Neural cell (in vitro differentiated cells): ENCODE measurements around the gene AMFR. TPM values are rescaled to one million over a fixed set of nuclear protein-coding genes. Genes with fewer than 3 reads are reported as not detected.

Experiments used
- H2AFZ ChIP-seq: fragments of 200-600, 300-800 bp; sonication (generic), shearing (Covaris generic); 2 replicates; pipeline ENCODE4 v1.6.0; 2014; ENCODE audit warnings: low read depth, mild to moderate bottlenecking, antibody characterized with exemption, low read length, moderate library complexity
- H3F3A ChIP-seq: fragments of 200-600 bp; shearing (Covaris generic); 2 replicates; pipeline ENCODE4 v1.6.1; 2016; ENCODE audit warnings: mild to moderate bottlenecking, moderate library complexity, mixed read lengths, antibody characterized with exemption, low read length; ENCODE audit not compliant: insufficient read depth, poor library complexity, severe bottlenecking
- H3K27ac ChIP-seq: fragments of 200-600, 300-800 bp; sonication (generic), shearing (Covaris generic); 2 replicates; pipeline ENCODE4 v1.5.1; 2014; ENCODE audit warnings: mild to moderate bottlenecking, low read length, moderate library complexity
- H3K27me3 ChIP-seq: fragments of 300-800, 200-600 bp; sonication (generic), shearing (Covaris generic); 2 replicates; pipeline ENCODE4 v1.6.0; 2014; ENCODE audit warnings: mild to moderate bottlenecking, low read depth, low read length, moderate library complexity; ENCODE audit not compliant: insufficient read depth
- H3K36me3 ChIP-seq: fragments of 300-800, 200-600 bp; sonication (generic), shearing (Covaris generic); 2 replicates; pipeline ENCODE4 v1.5.1; 2014; ENCODE audit warnings: mild to moderate bottlenecking, antibody characterized with exemption, low read length, moderate library complexity; ENCODE audit not compliant: insufficient read depth
- H3K4me2 ChIP-seq: fragments of 300-800, 200-600 bp; sonication (generic), shearing (Covaris generic); 2 replicates; pipeline ENCODE4 v1.6.0; 2014; ENCODE audit warnings: mild to moderate bottlenecking, low read length
- H3K4me3 ChIP-seq: fragments of 300-800, 200-600 bp; sonication (generic), shearing (Covaris generic); 2 replicates; pipeline ENCODE4 v1.5.1; 2014; ENCODE audit warnings: mild to moderate bottlenecking, low read length, moderate library complexity
- H3K79me2 ChIP-seq: fragments of 200-600 bp; shearing (Covaris generic); replicated peaks from 2 replicates; pipeline ENCODE4 v1.6.0; 2014; ENCODE audit warnings: mild to moderate bottlenecking, low read length, moderate library complexity; ENCODE audit not compliant: insufficient read depth
- H3K9ac ChIP-seq: fragments of 300-800, 200-600 bp; sonication (generic), shearing (Covaris generic); 2 replicates; pipeline ENCODE4 v1.6.1; 2016; ENCODE audit warnings: mild to moderate bottlenecking, low read length, mixed read lengths
- H3K9me2 ChIP-seq: fragments of 200-600 bp; shearing (Covaris generic); 2 replicates; pipeline ENCODE4 v1.6.1; 2016; ENCODE audit warnings: mild to moderate bottlenecking, low read length, mixed read lengths; ENCODE audit not compliant: insufficient read depth
- H3K9me3 ChIP-seq: fragments of 200-600, 300-800 bp; sonication (generic), shearing (Covaris generic); 2 replicates; pipeline ENCODE4 v1.6.1; 2016; ENCODE audit warnings: mild to moderate bottlenecking, mixed run types, low read length, moderate library complexity, mixed read lengths
- H4K20me1 ChIP-seq: fragments of 200-600 bp; shearing (Covaris generic); 2 replicates; pipeline ENCODE4 v1.6.1; 2016; ENCODE audit warnings: mild to moderate bottlenecking, mixed run types; ENCODE audit not compliant: insufficient read depth
- EP300 ChIP-seq: fragments of 450-650 bp; conservative IDR thresholded peaks from 2 replicates; pipeline ENCODE4 v1.6.1; 2014; ENCODE audit warnings: antibody characterized with exemption, mild to moderate bottlenecking, moderate library complexity; ENCODE audit not compliant: poor library complexity, severe bottlenecking
- EZH2 ChIP-seq: fragments of 200-600, 300-800 bp; shearing (Covaris generic), sonication (generic); IDR thresholded peaks from 2 replicates; pipeline ENCODE4 v1.6.1; 2014; ENCODE audit warnings: antibody characterized with exemption, low read length, borderline replicate concordance, mild to moderate bottlenecking; ENCODE audit not compliant: insufficient read depth, poor library complexity, severe bottlenecking
- MXI1 ChIP-seq: fragments of 450-650 bp; conservative IDR thresholded peaks from 2 replicates; pipeline ENCODE4 v1.6.1; 2014; ENCODE audit warnings: antibody characterized with exemption, mild to moderate bottlenecking; ENCODE audit not compliant: poor library complexity, severe bottlenecking
- POLR2AphosphoS5 ChIP-seq: IDR thresholded peaks from 2 replicates; pipeline ENCODE4 v1.6.1; 2012
- RAD21 ChIP-seq: fragments of 450-650 bp; conservative IDR thresholded peaks from 2 replicates; pipeline ENCODE4 v1.6.1; 2014; ENCODE audit warnings: antibody characterized with exemption, mild to moderate bottlenecking, moderate library complexity
- SMC3 ChIP-seq: fragments of 450-650 bp; conservative IDR thresholded peaks from 2 replicates; pipeline ENCODE4 v1.6.1; 2014; ENCODE audit warnings: antibody characterized with exemption, mild to moderate bottlenecking, moderate library complexity; ENCODE audit not compliant: poor library complexity
- TAF1 ChIP-seq: IDR thresholded peaks from 2 replicates; pipeline ENCODE4 v1.6.1; 2012; ENCODE audit warnings: low read depth
- polyA plus RNA-seq: library from polyadenylated mRNA; depleted of rRNA; stranded (reverse); fragments of >200 nt; gene quantifications from 2 replicates; pipeline ENCODE4 v1.2.3, GENCODE V29; 2014
- TF ChIP-seq, protein P1 (sequence below): fragments of 450-650 bp; IDR thresholded peaks from 2 replicates; pipeline ENCODE4 v1.5.1; 2014; ENCODE audit warnings: antibody characterized with exemption, mild to moderate bottlenecking, moderate library complexity; ENCODE audit not compliant: poor library complexity, severe bottlenecking
- TF ChIP-seq, protein P2 (sequence below): IDR thresholded peaks from 2 replicates; pipeline ENCODE4 v1.6.1; 2012; ENCODE audit warnings: borderline replicate concordance

AMFR gene
- polyA plus RNA-seq, 1 donor from 2014 or later, result 101 TPM

DNA sequence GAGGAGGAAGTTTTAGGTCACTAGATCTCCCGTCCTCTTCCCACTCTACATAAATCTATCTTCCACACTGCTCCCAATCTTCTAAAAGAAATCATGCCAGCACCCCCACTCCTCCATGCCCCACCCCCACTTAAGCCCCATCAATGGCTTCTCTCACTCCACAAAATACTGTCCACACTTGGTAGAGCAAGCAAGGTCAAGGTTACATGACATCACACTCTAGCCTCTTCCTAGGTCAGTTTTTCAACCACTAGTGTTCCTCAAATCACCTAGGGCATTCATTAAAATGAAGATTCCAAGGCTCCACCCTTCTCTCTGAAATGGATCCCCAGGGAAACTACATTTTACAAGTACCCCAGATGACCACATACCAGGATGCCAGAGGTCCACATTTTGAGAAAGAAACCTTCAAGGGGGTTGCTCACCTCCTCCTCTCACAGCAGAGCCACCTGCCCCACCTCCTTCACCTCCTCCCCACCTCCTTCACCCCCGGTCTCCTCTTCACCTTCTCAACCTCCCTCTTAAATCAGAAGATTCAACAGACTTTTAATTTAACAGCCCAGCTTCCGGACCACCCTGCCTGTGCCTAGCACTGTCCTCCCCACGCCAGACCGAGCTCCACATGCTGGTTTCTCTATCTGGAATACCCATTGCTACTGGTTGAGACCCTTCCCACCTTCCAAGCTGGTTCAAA lies 3.2 kb downstream of the AMFR start:
- H3K4me3 ChIP-seq, result peak overlapping the region; percentile 67
- TF ChIP-seq POLR2AphosphoS5 (no peak), TAF1 (no peak), RAD21 (no peak)
- peaks cover 5% of the 10 kb centered on the region for H4K20me1 ChIP-seq
- no peak overlapping the region for H2AFZ ChIP-seq
- H3K9me2 ChIP-seq, result no peaks in the 10 kb centered on the region
- H3K9me3 ChIP-seq, result no peaks in the 10 kb centered on the region
- H3K9ac ChIP-seq, result no peak overlapping the region
- no peaks in the 10 kb centered on the region for H3K27me3 ChIP-seq
- H3K36me3 ChIP-seq, result no peaks in the 10 kb centered on the region
- no peak overlapping the region for H3K27ac ChIP-seq
- H3K79me2 ChIP-seq, result peaks cover 45% of the 10 kb centered on the region
- no peaks in the 10 kb centered on the region for H3F3A ChIP-seq
- no peak overlapping the region for H3K4me2 ChIP-seq

DNA sequence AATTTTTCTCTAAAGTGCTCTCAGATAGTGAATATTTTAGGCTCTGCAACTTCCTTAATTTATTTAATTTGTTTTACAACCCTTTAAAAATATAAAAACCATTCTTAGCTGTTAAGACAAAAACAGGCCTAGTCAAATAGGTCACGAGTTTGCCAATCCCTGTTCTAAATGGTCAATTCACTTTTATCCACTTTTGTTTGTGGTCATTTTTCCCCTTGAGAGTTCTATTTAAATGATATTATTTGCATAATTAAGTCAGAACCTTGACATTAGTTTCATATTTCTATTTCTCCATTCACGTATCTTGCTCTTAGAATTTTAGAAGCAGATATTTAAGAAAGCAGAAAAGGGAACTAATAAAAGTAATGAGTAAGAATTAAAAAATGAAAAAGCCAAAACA lies 4.0 kb downstream of the AMFR start:
- Histone ChIP-seq H3K36me3 (no peaks in the 10 kb centered on the region), H3K4me3 (no peak overlapping the region), H3K9me3 (no peaks in the 10 kb centered on the region), H3K79me2 (peaks cover 53% of the 10 kb centered on the region), H3F3A (no peaks in the 10 kb centered on the region), H2AFZ (no peak overlapping the region), H3K9ac (no peak overlapping the region), H3K4me2 (no peak overlapping the region), H3K9me2 (no peaks in the 10 kb centered on the region), H3K27me3 (no peaks in the 10 kb centered on the region), H3K27ac (no peak overlapping the region), H4K20me1 (peaks cover 5% of the 10 kb centered on the region)
- TF ChIP-seq TAF1 (no peak), MXI1 (no peak), POLR2AphosphoS5 (no peak)

DNA sequence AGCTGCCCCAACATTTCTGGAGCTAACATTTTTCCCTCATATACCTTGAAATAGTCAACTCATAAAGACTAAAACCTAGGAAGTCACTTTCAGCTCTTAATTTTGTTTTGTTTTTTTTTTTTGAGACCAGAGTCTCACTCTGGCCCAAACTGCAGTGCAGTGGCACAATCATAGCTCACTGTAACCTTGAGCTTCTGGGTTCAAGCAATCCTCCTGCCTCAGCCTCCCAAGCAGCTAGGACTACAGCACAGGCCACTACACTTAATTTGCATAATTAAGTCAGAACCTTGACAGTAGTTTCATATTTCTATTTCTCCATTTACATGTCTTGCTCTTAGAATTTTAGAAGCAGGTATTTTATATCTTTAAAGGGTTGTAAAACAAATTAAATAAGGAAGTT lies 4.7 kb downstream of the AMFR start:
- H3K9ac ChIP-seq, result no peak overlapping the region
- no peaks in the 10 kb centered on the region for H3K36me3 ChIP-seq
- H2AFZ ChIP-seq, result no peak overlapping the region
- no peaks in the 10 kb centered on the region for H3K27me3 ChIP-seq
- no peak overlapping the region for H3K4me3 ChIP-seq
- no peaks in the 10 kb centered on the region for H3F3A ChIP-seq
- H3K4me2 ChIP-seq, result no peak overlapping the region
- H3K9me3 ChIP-seq, result no peaks in the 10 kb centered on the region
- peaks cover 5% of the 10 kb centered on the region for H4K20me1 ChIP-seq
- TF ChIP-seq POLR2AphosphoS5 (no peak), TAF1 (no peak), SMC3 (no peak), MXI1 (no peak), RAD21 (no peak), EP300 (no peak), EZH2 (no peak)
- TF ChIP-seq, protein P1, sequence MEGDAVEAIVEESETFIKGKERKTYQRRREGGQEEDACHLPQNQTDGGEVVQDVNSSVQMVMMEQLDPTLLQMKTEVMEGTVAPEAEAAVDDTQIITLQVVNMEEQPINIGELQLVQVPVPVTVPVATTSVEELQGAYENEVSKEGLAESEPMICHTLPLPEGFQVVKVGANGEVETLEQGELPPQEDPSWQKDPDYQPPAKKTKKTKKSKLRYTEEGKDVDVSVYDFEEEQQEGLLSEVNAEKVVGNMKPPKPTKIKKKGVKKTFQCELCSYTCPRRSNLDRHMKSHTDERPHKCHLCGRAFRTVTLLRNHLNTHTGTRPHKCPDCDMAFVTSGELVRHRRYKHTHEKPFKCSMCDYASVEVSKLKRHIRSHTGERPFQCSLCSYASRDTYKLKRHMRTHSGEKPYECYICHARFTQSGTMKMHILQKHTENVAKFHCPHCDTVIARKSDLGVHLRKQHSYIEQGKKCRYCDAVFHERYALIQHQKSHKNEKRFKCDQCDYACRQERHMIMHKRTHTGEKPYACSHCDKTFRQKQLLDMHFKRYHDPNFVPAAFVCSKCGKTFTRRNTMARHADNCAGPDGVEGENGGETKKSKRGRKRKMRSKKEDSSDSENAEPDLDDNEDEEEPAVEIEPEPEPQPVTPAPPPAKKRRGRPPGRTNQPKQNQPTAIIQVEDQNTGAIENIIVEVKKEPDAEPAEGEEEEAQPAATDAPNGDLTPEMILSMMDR, result no peak
- TF ChIP-seq, protein P2, sequence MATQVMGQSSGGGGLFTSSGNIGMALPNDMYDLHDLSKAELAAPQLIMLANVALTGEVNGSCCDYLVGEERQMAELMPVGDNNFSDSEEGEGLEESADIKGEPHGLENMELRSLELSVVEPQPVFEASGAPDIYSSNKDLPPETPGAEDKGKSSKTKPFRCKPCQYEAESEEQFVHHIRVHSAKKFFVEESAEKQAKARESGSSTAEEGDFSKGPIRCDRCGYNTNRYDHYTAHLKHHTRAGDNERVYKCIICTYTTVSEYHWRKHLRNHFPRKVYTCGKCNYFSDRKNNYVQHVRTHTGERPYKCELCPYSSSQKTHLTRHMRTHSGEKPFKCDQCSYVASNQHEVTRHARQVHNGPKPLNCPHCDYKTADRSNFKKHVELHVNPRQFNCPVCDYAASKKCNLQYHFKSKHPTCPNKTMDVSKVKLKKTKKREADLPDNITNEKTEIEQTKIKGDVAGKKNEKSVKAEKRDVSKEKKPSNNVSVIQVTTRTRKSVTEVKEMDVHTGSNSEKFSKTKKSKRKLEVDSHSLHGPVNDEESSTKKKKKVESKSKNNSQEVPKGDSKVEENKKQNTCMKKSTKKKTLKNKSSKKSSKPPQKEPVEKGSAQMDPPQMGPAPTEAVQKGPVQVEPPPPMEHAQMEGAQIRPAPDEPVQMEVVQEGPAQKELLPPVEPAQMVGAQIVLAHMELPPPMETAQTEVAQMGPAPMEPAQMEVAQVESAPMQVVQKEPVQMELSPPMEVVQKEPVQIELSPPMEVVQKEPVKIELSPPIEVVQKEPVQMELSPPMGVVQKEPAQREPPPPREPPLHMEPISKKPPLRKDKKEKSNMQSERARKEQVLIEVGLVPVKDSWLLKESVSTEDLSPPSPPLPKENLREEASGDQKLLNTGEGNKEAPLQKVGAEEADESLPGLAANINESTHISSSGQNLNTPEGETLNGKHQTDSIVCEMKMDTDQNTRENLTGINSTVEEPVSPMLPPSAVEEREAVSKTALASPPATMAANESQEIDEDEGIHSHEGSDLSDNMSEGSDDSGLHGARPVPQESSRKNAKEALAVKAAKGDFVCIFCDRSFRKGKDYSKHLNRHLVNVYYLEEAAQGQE, result no peak
- peaks cover 56% of the 10 kb centered on the region for H3K79me2 ChIP-seq
- H3K27ac ChIP-seq, result no peak overlapping the region
- H3K9me2 ChIP-seq, result no peaks in the 10 kb centered on the region
